Rectal smooth muscle tissue (tissue), 1 donor: ENCODE measurements around the gene EFEMP2.

Experiments used
- H3K27ac ChIP-seq: one replicate; pipeline ENCODE4 v1.7.0; 2013; ENCODE audit warnings: low read depth, low read length, inconsistent platforms
- H3K27me3 ChIP-seq: one replicate; pipeline ENCODE4 v1.7.0; 2013; ENCODE audit warnings: low read length; ENCODE audit not compliant: control insufficient read depth, insufficient read depth
- H3K36me3 ChIP-seq: one replicate; pipeline ENCODE4 v1.7.0; 2013; ENCODE audit warnings: low read length; ENCODE audit not compliant: control insufficient read depth, insufficient read depth
- H3K4me1 ChIP-seq: one replicate; pipeline ENCODE4 v1.7.0; 2013; ENCODE audit warnings: low read length; ENCODE audit not compliant: control insufficient read depth, insufficient read depth
- H3K4me3 ChIP-seq: one replicate; pipeline ENCODE4 v1.7.0; 2013; ENCODE audit warnings: low read length
- H3K9ac ChIP-seq: one replicate; pipeline ENCODE4 v1.7.0; 2013; ENCODE audit warnings: low read length

EFEMP2 gene

DNA sequence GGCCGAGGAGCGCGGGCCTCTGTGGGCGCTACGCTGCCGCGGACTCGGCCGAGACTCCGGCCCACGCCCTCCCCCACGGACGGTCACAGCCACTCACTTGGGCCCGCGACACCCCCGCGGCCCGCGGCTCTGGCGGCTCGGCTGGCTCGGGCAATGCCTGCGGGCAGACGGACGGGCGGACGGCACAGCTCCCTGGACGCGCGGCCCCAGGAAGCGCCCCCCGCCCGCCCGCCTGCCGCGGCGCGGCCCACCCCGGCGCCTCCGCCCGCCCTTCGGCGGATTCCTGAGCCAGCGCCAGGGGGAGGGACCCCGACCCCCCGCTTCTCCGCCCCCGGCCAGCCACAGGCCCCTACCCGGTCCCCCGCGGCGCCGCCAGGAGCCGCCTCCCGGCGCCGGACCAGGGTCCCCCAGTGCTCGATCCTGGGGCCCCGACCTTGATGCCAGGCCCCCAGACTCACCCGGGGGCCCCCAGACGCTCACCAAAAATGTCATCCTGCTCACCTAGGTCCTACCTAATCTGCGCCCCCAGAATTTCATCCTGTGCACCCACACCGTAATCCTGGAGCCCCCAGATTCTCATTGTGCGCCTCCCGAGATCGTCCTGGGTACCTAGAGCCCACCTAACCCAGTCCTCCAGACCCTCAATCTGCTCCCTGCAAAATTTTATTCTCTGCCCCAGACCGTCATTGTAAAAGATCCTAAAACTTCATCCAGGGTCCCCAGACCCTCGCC is at the start of gene EFEMP2:
Gene EFEMP2 (minus strand): TSS at position 215 of the 732 bp plus-strand sequence. CDS start 446 bp downstream, outside the sequence.
- H3K4me3 ChIP-seq, result peak within 1 kb of the TSS; percentile 89
- H3K4me1 ChIP-seq, result peaks cover 8% of the 10 kb centered on the region
- no peaks in the 10 kb centered on the region for H3K27me3 ChIP-seq
- H3K9ac ChIP-seq, result peak within 1 kb of the TSS; percentile 80
- H3K36me3 ChIP-seq, result peaks cover 5% of the 10 kb centered on the region
- H3K27ac ChIP-seq, result peak within 1 kb of the TSS; percentile 93

GRCh38 chr11:65921876-65922275 is 49.3 kb upstream of the EFEMP2 start:
- Histone ChIP-seq H3K9ac (no peak overlapping the region), H3K4me3 (no peak overlapping the region), H3K27me3 (no peaks in the 10 kb centered on the region), H3K36me3 (peaks cover 12% of the 10 kb centered on the region), H3K4me1 (peaks cover 18% of the 10 kb centered on the region), H3K27ac (no peak overlapping the region)

DNA sequence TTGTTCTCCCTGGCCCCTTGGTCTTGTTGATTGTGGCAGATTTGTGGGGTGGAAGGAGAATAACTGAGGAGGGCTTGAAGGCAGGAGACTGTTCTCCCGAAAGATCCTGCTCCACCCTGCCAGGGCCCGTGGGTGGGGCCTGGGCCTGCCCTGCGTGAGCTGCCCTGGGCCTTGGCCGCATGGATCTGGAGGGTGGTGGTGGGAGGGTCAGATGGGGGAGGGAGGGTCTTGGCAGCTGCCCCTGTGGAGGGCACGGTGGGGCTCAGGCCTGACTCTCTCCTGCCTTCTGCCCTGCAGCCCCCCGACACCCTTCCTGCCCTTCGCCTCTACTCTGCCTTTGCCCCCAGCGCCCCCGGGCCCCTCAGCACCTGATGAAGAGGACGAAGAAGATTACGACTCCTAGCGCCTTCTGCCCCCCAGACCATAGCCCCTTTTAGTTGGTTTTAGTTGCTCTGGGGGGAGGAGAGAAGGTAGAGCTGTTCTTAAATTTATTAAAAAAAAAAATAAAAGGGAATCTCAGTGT is 48.5 kb upstream of the EFEMP2 start:
- peaks cover 12% of the 10 kb centered on the region for H3K36me3 ChIP-seq
- no peak overlapping the region for H3K4me3 ChIP-seq
- no peak overlapping the region for H3K9ac ChIP-seq
- H3K27me3 ChIP-seq, result no peaks in the 10 kb centered on the region
- peaks cover 22% of the 10 kb centered on the region for H3K4me1 ChIP-seq
- no peak overlapping the region for H3K27ac ChIP-seq

DNA sequence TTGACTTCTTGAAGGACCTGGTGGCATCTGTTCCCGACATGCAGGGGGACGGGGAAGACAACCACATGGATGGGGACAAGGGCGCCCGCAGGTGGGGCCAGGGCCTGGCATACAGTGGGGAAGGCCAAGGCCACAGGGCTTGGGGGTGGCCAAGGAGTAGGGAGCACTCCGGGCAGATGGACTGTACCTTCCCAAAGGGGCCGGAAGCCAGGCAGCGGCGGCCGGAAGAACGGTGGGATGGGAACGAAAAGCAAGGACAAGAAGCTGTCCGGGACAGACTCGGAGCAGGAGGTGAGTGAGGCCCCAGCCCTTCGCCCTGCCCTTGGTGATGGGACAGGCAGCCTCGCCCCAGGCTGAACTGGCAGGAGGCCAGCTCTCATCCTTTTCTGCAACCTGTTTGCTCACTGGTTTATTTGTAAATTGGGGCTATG is 47.8 kb upstream of the EFEMP2 start:
- peaks cover 27% of the 10 kb centered on the region for H3K4me1 ChIP-seq
- no peaks in the 10 kb centered on the region for H3K27me3 ChIP-seq
- no peak overlapping the region for H3K27ac ChIP-seq
- peaks cover 12% of the 10 kb centered on the region for H3K36me3 ChIP-seq
- H3K4me3 ChIP-seq, result peak overlapping the region; percentile 84
- H3K9ac ChIP-seq, result peak overlapping the region; percentile 67

DNA sequence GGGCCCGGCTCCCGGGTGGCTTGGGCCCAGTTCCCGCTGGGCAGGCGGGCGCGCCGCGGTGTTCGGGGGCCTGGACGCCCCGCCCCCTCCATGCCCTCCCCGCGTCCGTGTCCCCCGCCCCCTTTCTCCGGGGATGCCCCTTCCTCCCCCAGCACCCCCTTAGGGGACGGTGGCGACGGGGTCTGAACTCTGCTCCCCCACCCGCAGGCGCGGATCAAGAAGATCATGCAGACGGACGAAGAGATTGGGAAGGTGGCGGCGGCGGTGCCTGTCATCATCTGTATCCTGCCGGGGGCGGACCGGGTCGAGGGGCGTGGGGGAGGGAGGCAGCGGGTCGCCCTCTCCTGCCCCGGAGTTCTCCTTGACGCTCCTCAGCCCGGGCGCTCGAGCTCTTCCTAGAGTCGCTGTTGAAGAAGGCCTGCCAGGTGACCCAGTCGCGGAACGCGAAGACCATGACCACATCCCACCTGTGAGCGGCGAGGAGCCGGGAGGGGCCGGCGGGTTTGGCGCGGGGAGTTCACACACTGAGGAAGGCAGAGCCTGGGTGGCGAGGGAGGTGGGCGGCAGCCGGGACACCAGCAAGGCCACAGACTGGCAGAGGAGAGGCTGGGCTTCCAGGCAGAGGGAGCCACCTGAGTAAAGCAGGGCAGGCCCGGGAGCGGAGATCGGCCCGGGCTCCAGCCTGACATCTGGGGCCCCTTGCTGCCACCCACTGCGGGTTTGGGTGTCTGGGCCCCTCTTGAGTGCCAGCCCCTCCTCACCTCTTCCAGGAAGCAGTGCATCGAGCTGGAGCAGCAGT is 47.2 kb upstream of the EFEMP2 start:
- H3K4me3 ChIP-seq, result peak overlapping the region; percentile 84
- peak overlapping the region; percentile 83 for H3K27ac ChIP-seq
- H3K4me1 ChIP-seq, result peaks cover 33% of the 10 kb centered on the region
- H3K36me3 ChIP-seq, result peaks cover 9% of the 10 kb centered on the region
- H3K9ac ChIP-seq, result peak overlapping the region; percentile 67
- no peaks in the 10 kb centered on the region for H3K27me3 ChIP-seq

DNA sequence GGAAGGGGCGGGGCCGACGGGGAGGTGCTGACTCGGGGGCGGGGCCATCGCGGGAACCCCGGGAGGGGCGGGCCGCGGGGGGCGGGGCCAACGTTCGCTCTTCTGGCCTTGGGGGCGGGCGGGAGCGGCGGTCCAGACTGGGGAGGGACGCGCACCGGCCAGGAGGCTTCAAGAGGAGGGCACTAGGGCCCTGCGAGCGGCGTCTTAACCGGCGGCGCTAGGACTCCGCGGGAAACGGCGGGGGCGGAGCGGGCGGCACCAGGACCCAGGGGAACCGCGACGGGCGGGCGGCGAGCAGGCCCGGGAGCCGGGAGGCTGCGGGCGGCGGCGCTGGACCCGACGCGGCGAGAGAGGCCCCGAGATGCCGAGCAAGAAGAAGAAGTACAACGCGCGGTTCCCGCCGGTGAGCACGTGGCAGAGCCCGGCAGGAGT is 46.6 kb upstream of the EFEMP2 start, which contains the start of gene DRAP1:
Gene DRAP1 (plus strand): TSS at position 286 of the 432 bp plus-strand sequence. CDS start 76 bp downstream, at position 362.
- H3K4me3 ChIP-seq, result peak within 1 kb of the TSS; percentile 97
- no peaks in the 10 kb centered on the region for H3K27me3 ChIP-seq
- H3K36me3 ChIP-seq, result peaks cover 9% of the 10 kb centered on the region
- H3K27ac ChIP-seq, result peak within 1 kb of the TSS; percentile 94
- H3K9ac ChIP-seq, result peak within 1 kb of the TSS; percentile 70
- H3K4me1 ChIP-seq, result peaks cover 33% of the 10 kb centered on the region

GRCh38 chr11:65918211-65919140 is 45.9 kb upstream of the EFEMP2 start, which contains the start of gene C11orf68:
Gene C11orf68 (minus strand): TSS chr11:65919062. CDS start chr11:65919031, 31 bp downstream.
- Histone ChIP-seq H3K4me1 (peaks cover 33% of the 10 kb centered on the region), H3K27ac (peak within 1 kb of the TSS; percentile 94), H3K27me3 (no peaks in the 10 kb centered on the region), H3K4me3 (peak within 1 kb of the TSS; percentile 97), H3K9ac (peak within 1 kb of the TSS; percentile 70), H3K36me3 (peaks cover 9% of the 10 kb centered on the region)

GRCh38 chr11:65917434-65918210 is 45.0 kb upstream of the EFEMP2 start:
- H3K36me3 ChIP-seq, result peaks cover 7% of the 10 kb centered on the region
- H3K4me1 ChIP-seq, result peaks cover 33% of the 10 kb centered on the region
- H3K27ac ChIP-seq, result peak overlapping the region; percentile 94
- peak overlapping the region; percentile 70 for H3K9ac ChIP-seq
- H3K27me3 ChIP-seq, result no peaks in the 10 kb centered on the region
- peak overlapping the region; percentile 97 for H3K4me3 ChIP-seq

GRCh38 chr11:65917077-65917433 is 44.5 kb upstream of the EFEMP2 start:
- Histone ChIP-seq H3K27me3 (no peaks in the 10 kb centered on the region), H3K27ac (peak overlapping the region; percentile 88), H3K4me1 (peaks cover 34% of the 10 kb centered on the region), H3K36me3 (peaks cover 4% of the 10 kb centered on the region), H3K4me3 (peak overlapping the region; percentile 97), H3K9ac (no peak overlapping the region)

GRCh38 chr11:65916391-65916790 is 43.8 kb upstream of the EFEMP2 start:
- H3K4me3 ChIP-seq, result no peak overlapping the region
- H3K36me3 ChIP-seq, result peaks cover 4% of the 10 kb centered on the region
- peak overlapping the region; percentile 88 for H3K27ac ChIP-seq
- H3K4me1 ChIP-seq, result peaks cover 39% of the 10 kb centered on the region
- no peak overlapping the region for H3K9ac ChIP-seq
- H3K27me3 ChIP-seq, result no peaks in the 10 kb centered on the region

DNA sequence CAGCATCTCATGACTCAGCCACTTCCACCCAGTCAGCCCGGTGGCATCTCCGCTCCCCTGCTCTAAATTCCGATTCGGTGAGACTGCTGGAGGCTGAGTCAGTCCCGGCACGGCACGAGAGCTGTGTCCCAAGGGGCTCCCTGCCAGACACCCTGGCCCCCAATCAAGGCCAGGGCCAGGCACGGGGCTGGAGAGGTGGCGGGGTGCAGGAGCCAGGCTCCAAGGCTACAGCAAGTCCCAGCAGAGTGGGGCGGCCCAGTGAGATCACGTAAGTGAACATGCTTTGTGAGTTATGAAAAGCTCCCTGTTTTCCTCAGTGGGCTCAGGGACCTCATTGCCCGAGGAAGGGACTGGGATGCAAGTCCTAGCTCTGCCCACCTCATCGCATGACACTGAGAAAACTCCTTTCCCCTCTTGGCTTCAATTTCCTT is 43.2 kb upstream of the EFEMP2 start:
- Histone ChIP-seq H3K4me3 (peak overlapping the region; percentile 14), H3K4me1 (peaks cover 39% of the 10 kb centered on the region)

More for the DNA sequence above, 43.2 kb upstream of the EFEMP2 start:
- no peak overlapping the region for H3K9ac ChIP-seq
- H3K27me3 ChIP-seq, result no peaks in the 10 kb centered on the region
- peak overlapping the region; percentile 88 for H3K27ac ChIP-seq
- peaks cover 3% of the 10 kb centered on the region for H3K36me3 ChIP-seq
